Thoracic aorta (tissue), 2 donors: Measurements from ENCODE around the gene PISD. TPM values are rescaled to one million over a fixed set of nuclear protein-coding genes. Genes with fewer than 3 reads are reported as not detected.

ENCODE experiments used
- ATAC-seq: fragments of 150-250 bp; one replicate; pipeline ENCODE4 v1.8.0; 2017; ENCODE audit warnings: low read depth; ENCODE audit not compliant: insufficient number of reproducible peaks, low FRiP score
- DNase-seq: peaks from one replicate; pipeline ENCODE4 v3.0.0-alpha.2; 2020; ENCODE audit warnings: low spot score
- H3K27ac ChIP-seq, 2 donors: fragments of 200-600 bp; sonication (generic); 1 replicate in 1 of 2; 2 replicates in 1 of 2; pipeline ENCODE4 v1.5.1; 2016; ENCODE audit warnings: mild to moderate bottlenecking in 2 of 2, moderate library complexity in 2 of 2
- H3K27me3 ChIP-seq: fragments of 200-600 bp; sonication (generic); replicated peaks from 2 replicates; pipeline ENCODE4 v1.6.0; 2016; ENCODE audit warnings: mild to moderate bottlenecking; ENCODE audit not compliant: insufficient read depth
- H3K36me3 ChIP-seq: fragments of 200-600 bp; sonication (generic); one replicate; pipeline ENCODE4 v1.5.1; 2016
- H3K4me1 ChIP-seq, 2 donors: fragments of 200-600 bp; sonication (generic); 1 replicate in 1 of 2; 2 replicates in 1 of 2; pipeline versions ENCODE4 v1.5.1 to v1.6.0; 2016; ENCODE audit warnings: low read depth in 2 of 2, mild to moderate bottlenecking in 1 of 2; ENCODE audit not compliant: control insufficient read depth in 1 of 2
- H3K4me3 ChIP-seq: fragments of 200-600 bp; sonication (generic); 2 replicates; pipeline ENCODE4 v1.5.1; 2016; ENCODE audit warnings: mild to moderate bottlenecking
- H3K9me3 ChIP-seq: fragments of 200-600 bp; sonication (generic); 2 replicates; pipeline ENCODE4 v1.5.1; 2016
- total RNA-seq, 2 donors: library from RNA; depleted of rRNA; stranded (reverse); fragments of >200 nt; gene quantifications; one replicate each; pipeline versions ENCODE4 v1.1.0 to v1.2.3, GENCODE V29; 2016
- TF ChIP-seq, protein P1 (sequence below): fragments of 200-600 bp; sonication (generic); IDR thresholded peaks from one replicate; pipeline ENCODE4 v1.5.1; 2019; ENCODE audit warnings: antibody characterized with exemption

The PISD gene
- total RNA-seq, 2 donors from 2014 or later: 41.4 to 54.9 TPM

GRCh38 chr22:31588970-31589675 lies 72.9 kb downstream of the PISD start:
- Histone ChIP-seq H3K4me3 (no peak overlapping the region), H3K9me3 (no peaks in the 10 kb centered on the region), H3K27me3 (no peaks in the 10 kb centered on the region), H3K27ac (no peak overlapping the region), H3K4me1 (peaks cover 6 to 22% of the 10 kb centered on the region in 2 donors), H3K36me3 (peaks cover 10% of the 10 kb centered on the region)
- TF ChIP-seq, protein P1, sequence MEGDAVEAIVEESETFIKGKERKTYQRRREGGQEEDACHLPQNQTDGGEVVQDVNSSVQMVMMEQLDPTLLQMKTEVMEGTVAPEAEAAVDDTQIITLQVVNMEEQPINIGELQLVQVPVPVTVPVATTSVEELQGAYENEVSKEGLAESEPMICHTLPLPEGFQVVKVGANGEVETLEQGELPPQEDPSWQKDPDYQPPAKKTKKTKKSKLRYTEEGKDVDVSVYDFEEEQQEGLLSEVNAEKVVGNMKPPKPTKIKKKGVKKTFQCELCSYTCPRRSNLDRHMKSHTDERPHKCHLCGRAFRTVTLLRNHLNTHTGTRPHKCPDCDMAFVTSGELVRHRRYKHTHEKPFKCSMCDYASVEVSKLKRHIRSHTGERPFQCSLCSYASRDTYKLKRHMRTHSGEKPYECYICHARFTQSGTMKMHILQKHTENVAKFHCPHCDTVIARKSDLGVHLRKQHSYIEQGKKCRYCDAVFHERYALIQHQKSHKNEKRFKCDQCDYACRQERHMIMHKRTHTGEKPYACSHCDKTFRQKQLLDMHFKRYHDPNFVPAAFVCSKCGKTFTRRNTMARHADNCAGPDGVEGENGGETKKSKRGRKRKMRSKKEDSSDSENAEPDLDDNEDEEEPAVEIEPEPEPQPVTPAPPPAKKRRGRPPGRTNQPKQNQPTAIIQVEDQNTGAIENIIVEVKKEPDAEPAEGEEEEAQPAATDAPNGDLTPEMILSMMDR: no peak
- DNase-seq: no peak
- ATAC-seq: no peak

GRCh38 chr22:31586137-31586920 lies 75.7 kb downstream of the PISD start:
- Histone ChIP-seq H3K9me3 (no peaks in the 10 kb centered on the region), H3K27ac (peak overlapping the region; percentile 2 to 15), H3K4me1 (peaks cover 9 to 27% of the 10 kb centered on the region in 2 donors), H3K27me3 (no peaks in the 10 kb centered on the region), H3K4me3 (no peak overlapping the region), H3K36me3 (peaks cover 10% of the 10 kb centered on the region)
- no peak for DNase-seq
- TF ChIP-seq, protein P1: no peak
- no peak for ATAC-seq

- TF ChIP-seq, protein P1: no peak
- ATAC-seq (no peak), DNase-seq (no peak)
- H3K27me3 ChIP-seq: no peaks in the 10 kb centered on the region
- no peaks in the 10 kb centered on the region for H3K9me3 ChIP-seq
- peaks cover 9 to 27% of the 10 kb centered on the region in 2 donors for H3K4me1 ChIP-seq
- no peak overlapping the region for H3K4me3 ChIP-seq
- H3K36me3 ChIP-seq: peaks cover 10% of the 10 kb centered on the region
- peak overlapping the region; percentile 2 to 15 for H3K27ac ChIP-seq
Measured at GRCh38 chr22:31585161-31585859, 76.7 kb downstream of the PISD start.

GRCh38 chr22:31584804-31585160 lies 77.2 kb downstream of the PISD start:
- Histone ChIP-seq H3K27ac (peak overlapping the region; percentile 41 to 53), H3K36me3 (peaks cover 10% of the 10 kb centered on the region)
- TF ChIP-seq, protein P1: no peak

More at GRCh38 chr22:31584804-31585160, 77.2 kb downstream of the PISD start:
- H3K9me3 ChIP-seq: no peaks in the 10 kb centered on the region
- H3K4me3 ChIP-seq: no peak overlapping the region
- H3K4me1 ChIP-seq: peaks cover 9 to 27% of the 10 kb centered on the region in 2 donors
- ATAC-seq: no peak
- no peak for DNase-seq
- H3K27me3 ChIP-seq: no peaks in the 10 kb centered on the region
